Ureter (tissue), 1 donor: ENCODE measurements around the gene GPR32. TPM values are rescaled to one million over a fixed set of nuclear protein-coding genes. Genes with fewer than 3 reads are reported as not detected.
"Not testable (repeated sequence)": the region's sequence is repeated elsewhere in the genome, so short reads cannot be mapped to it uniquely, and the experiment has no call there.

ENCODE experiments used
- DNase-seq: peaks from one replicate; pipeline ENCODE4 v3.0.0-alpha.2; 2020; ENCODE audit warnings: low spot score
- total RNA-seq: library from RNA; stranded (reverse); gene quantifications from one replicate; pipeline ENCODE4 v1.2.4, GENCODE V29; 2023
- donor health status: DM: yes; HTN: yes; CAD: no.

The GPR32 gene
- total RNA-seq, result not detected

GRCh38 chr19:50770164-50770563 lies at the start of gene GPR32:
TSS of gene GPR32 (plus strand) at chr19:50770464. CDS start at chr19:50770601, 137 bp downstream.
- DNase-seq, result not testable (repeated sequence)

DNA sequence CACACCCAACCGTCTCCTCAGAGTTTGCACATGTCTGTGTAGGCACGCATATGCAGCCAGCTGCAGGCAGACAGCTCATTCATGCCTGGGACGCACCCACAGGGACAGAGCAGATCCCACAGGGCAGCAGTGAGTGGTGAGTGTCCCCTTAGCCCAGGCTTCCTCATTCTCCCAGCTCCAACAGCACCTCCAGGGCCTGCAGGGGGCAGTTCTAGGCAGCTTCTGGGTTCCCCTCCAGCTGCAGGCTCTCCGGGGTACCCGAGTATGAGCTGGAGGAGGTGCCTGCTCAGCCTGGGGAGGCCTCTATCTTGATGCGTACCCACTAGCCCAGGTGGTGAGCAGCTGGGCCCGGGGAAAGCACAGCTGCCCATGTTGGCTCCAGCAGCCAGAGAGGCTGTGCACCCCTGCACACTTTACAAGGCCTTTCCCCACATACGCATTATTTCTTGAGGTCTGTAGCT lies 49.3 kb upstream of the GPR32 start:
- no peak for DNase-seq

DNA sequence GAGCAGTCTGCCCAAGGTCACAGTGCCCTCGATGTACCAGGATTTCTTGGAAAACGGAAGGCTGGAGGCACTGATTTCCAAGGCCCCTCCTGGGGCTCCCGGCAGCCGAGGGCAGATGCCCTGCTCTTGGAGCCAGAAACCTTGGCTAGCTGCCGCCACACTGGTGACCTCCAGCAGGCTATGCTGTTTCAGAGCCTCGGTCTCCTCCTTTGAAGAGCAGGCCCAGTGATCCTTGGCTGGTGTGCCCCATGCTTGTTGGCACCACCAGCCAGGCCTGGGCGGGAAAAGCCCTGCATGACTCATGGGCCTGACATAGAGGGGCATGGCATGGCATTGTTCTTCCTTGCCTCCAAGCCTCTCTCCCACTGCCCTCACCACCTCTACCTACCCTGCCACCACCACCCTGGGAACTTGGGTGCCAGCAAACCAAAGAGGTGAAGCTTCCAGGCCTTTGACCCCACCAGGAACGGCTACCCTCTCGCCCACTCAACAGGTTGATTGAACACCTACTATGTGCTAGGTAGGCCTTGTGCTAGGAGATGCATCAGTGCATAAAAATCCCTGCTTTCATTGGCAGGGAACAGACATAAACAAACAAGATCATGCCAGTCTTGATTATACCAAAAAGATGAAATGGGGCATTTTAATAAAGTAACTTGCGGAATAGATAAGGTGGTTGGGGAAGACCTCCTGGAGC lies 48.7 kb upstream of the GPR32 start:
- no peak for DNase-seq

GRCh38 chr19:50722201-50723013 lies 47.9 kb upstream of the GPR32 start:
- DNase-seq, result no peak

DNA sequence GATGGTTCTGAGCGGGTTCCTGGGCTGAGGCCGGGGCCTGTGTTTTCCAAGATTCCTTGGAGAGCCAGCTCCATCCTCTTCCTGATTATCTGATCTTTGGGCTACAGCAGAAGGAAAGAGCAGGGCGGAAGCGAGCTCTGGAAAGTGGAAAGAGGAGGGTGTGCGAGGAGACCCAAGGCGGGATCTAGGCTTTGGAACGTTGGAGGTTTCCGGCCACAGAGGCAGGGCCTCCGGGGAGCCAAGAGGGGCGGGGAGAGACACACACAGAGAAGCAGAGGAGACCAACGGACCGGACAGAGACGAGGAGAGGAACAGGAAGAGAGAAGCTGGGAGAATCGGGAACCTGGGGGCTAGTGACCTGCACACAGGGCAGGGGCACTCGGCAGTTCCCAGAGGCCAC lies 47.2 kb upstream of the GPR32 start, which contains the start of gene CLEC11A:
TSS of gene CLEC11A (plus strand) at position 296 of the 400 bp plus-strand sequence. CDS start 162 bp downstream, outside the sequence.
- DNase-seq, result peak; percentile 61

GRCh38 chr19:50723735-50724521 lies 46.3 kb upstream of the GPR32 start:
- no peak for DNase-seq

DNA sequence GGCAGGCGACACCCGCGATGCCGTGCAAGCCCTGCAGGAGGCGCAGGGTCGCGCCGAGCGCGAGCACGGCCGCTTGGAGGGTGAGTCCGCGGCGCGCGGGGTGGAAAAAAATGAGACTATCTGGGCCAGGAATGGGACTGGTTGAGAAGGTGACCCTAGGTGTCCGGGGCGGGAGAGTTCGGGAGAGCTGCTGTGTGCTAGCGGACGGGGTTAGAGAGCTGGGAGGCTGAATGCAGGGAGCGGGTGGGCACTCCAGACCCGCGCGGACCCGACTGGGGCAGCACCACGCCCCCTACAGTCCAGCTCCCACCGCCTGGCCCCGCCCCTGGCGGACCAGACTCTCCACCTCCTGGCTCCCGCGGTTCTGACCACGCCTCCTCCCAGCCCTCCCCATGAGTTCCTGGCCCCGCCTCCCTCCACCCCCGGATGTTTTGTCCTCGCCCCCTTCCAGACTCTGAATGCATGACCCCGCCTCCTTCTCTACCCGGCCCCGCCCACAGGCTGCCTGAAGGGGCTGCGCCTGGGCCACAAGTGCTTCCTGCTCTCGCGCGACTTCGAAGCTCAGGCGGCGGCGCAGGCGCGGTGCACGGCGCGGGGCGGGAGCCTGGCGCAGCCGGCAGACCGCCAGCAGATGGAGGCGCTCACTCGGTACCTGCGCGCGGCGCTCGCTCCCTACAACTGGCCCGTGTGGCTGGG lies 45.6 kb upstream of the GPR32 start:
- DNase-seq, result peak; percentile 100

DNA sequence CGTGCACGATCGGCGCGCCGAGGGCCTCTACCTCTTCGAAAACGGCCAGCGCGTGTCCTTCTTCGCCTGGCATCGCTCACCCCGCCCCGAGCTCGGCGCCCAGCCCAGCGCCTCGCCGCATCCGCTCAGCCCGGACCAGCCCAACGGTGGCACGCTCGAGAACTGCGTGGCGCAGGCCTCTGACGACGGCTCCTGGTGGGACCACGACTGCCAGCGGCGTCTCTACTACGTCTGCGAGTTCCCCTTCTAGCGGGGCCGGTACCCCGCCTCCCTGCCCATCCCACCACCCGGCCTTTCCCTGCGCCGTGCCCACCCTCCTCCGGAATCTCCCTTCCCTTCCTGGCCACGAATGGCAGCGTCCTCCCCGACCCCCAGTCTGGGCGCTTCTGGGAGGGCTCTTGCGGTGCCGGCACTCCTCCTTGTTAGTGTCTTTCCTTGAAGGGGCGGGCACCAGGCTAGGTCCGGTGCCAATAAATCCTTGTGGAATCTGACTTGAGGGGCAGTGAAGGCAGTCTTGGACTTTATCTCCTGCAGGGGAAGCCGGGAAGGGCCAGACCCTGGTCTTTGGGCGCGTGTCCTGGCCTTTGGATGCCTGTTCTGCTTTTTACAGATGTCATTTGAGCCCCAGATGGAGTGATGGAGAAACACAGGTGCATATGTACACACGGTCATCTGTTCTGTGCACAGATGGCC lies 44.9 kb upstream of the GPR32 start:
- DNase-seq, result no peak

GRCh38 chr19:50725911-50726230 lies 44.4 kb upstream of the GPR32 start:
- no peak for DNase-seq

GRCh38 chr19:50728084-50728737 lies 42.1 kb upstream of the GPR32 start:
- peak; percentile 58 for DNase-seq

DNA sequence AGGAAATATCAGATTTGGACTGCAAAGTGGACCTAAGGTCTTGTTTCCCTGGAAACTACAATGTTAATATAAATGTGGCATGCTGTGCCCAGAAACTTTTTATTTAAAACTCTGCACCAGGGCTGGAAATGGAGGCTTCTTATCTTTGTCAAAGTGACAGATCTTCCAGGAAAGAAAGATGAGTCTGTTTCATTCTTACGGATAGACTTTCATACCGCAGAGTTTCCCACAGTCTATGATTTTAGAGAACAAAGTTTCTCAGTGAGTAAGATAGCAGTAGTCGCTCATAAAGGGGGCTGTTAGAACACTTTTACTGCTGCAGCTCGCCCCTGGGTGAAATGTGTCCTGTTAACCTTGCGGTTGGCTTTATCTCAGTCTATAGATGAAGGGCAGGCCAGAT lies 40.4 kb upstream of the GPR32 start:
- no peak for DNase-seq

DNA sequence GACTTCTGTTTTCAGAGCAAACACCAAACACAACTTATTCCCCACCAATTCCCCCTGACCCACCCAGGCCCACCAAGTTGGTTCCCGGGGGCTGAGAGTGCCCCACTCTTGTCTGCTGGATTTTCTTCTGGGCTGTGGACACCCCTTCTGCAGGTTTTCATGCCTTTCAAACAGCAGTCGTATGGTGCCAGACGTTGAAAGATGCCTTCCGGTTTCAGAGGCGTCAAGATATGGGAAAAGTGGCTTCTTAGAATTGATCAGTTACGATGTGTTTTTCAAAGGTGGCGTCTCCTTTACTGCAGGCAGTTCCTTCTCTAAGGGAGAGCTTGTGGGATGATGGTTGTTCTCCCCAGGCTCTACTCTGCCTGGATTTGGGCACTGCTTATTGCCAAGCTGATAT lies 34.4 kb upstream of the GPR32 start:
- no peak for DNase-seq

- no peak for DNase-seq
Observed at GRCh38 chr19:50736338-50736737, 33.9 kb upstream of the GPR32 start.

DNA sequence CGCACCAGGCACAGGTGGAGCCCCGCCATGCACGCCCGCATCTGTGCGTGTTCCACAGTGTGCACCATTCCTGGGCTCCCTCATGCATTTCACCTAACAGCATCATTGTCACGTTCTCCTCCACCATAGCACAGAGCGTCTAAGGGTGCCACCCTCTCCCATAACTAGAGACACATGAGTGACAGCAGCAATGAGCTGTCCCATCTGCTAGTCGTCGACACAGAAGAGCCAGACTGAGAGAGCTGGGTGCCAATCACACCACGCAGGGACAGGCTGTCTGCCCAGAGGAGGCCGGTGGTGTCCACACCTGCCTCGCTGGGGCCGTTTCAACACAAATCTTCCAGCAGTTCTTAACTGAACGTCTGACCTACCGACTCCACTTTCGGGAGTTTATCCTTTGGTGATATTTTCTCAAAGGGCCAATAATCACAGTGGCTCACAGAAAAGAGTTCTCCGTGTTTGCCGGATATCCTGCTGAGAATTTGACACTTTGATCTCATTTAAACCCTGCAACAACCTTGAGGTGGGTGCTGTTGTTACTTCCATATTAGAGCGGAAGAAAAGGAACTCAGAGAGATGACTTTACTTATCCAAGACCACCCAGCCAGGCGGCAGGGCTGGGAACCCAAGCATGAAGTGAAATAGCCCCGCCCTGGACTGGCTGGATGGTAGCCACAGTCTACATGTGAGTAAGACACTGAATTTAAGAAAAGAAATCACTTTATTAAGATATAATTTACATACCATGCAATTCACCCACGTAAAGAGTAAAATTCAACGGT lies 30.9 kb upstream of the GPR32 start:
- no peak for DNase-seq

- no peak for DNase-seq
Observed at GRCh38 chr19:50739914-50740426, 30.3 kb upstream of the GPR32 start.

DNA sequence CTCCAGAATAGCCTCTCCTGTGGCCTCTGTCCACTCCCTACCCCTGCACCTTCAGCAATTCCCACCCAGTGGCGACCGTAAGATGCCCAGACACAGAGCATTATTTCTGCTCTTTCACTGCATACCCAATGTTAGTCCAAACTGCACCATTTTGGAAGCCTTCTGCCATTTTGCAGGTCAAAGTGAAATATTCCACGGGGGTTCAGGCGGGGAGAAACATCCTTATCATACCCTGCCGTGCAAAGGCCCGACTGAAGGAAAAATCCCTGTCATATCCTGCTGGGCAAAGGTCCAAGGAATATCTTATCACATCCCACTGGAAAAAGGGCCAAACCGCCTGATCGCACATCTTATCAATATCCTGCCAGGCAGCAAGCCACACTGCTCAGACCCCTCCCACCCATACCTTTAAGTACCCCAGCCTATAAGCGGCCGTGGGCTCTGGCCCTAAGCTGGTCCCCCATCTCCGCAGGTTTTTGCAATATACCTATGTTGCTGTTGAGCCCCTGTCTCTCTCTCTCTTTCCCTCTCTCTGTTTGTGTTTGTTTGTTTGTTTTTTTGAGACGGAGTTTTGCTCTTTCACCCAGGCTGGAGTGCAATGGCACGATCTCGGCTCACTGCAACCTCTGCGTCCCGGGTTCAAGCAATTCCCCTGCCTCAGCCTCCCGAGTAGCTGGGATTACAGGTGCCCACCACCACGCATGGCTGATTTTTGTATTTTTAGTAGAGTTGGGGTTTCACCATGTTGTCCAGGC lies 28.9 kb upstream of the GPR32 start:
- DNase-seq, result no peak

DNA sequence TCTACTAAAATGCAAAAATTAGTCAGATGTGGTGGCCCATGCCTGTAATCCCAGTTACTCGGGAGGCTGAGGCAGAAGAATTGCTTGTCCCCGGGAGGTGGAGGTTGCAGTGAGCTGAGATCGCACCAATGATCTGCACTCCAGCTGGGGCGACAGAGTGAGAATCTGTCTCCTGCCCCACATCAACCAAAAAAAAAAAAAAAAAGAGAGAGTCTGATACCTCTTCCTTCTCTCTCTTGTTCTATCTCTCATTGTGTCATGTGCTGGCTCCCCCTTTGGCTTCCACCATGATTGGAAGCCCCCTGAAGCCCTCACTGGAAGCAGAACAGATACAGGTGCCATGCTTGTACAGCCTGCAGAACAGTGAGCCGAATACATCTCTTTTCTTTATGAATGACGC lies 26.7 kb upstream of the GPR32 start:
- no peak for DNase-seq

- DNase-seq, result no peak
Observed at GRCh38 chr19:50745221-50745620, 25.0 kb upstream of the GPR32 start.

DNA sequence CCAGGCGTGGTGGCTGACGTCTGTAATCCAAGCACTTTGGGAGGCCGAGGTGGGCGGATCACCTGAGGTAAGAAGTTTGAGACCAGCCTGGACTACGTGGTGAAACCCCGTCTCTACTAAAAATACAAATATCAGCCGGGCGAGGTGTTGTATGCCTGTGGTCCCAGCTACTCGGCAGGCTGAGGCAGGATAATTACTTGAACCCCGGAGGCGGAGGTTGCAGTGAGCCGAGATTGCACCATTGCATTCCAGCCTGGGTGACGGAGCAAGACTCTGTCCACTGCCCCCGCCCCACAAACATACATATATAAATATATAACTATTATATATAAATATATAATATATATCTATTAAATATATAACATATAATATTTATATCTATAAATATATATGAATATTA lies 23.1 kb upstream of the GPR32 start:
- not testable (repeated sequence) for DNase-seq
